Endothelial cell of umbilical vein (primary cell): ENCODE results near the gene ALDH4A1. TPM values are rescaled to one million over a fixed set of nuclear protein-coding genes. Genes with fewer than 3 reads are reported as not detected.

Experiments used
- BruUV-seq: library from RNA; stranded (reverse); fragments of 400-500 nt; replicated peaks from 2 replicates; lab custom pipeline; 2021; lab: Mats Ljungman, UMichigan
- CTCF ChIA-PET: fragments of 300-600, 350-600 bp; sonication (Branson Sonifier 250); formaldehyde crosslinking; loops from one replicate; lab custom pipeline; 2021; ENCODE audit warnings: antibody characterized with exemption, inconsistent platforms; lab: Charles Lee
- POLR2A ChIA-PET: fragments of 300-600, 350-600 bp; sonication (Branson Sonifier 250); formaldehyde crosslinking; loops from one replicate; lab custom pipeline; 2021; ENCODE audit warnings: antibody characterized with exemption, inconsistent platforms; lab: Charles Lee
- DNase-seq: peaks from one replicate; pipeline ENCODE4 v3.0.0-alpha.2; 2011; ENCODE audit warnings: low read depth, low spot score
- FAIRE-seq: peaks from 2 replicates; lab custom pipeline; 2011; peaks lifted over from hg19 to GRCh38; lab: Jason Lieb, UNC
- H2AFZ ChIP-seq: 2 replicates; pipeline ENCODE4 v1.6.0; 2012; ENCODE audit warnings: low read depth, low read length, control low read depth, inconsistent platforms
- H3K27ac ChIP-seq: 2 replicates; pipeline ENCODE4 v1.5.1; 2011; ENCODE audit warnings: low read depth, mild to moderate bottlenecking, control low read depth, low read length, moderate library complexity; ENCODE audit not compliant: insufficient read depth
- H3K27me3 ChIP-seq, 2 experiments: 2 replicates each; pipeline versions ENCODE4 v1.6.0 to v1.6.1; 2011; ENCODE audit warnings: low read length in 2 of 2, mixed read lengths in 1 of 2; ENCODE audit not compliant: control insufficient read depth in 2 of 2, insufficient read depth in 2 of 2
- H3K36me3 ChIP-seq, 2 experiments: 2 replicates in 1 of 2; 3 replicates in 1 of 2; pipeline ENCODE4 v1.5.1; 2011; ENCODE audit warnings: low read length in 2 of 2, mild to moderate bottlenecking in 1 of 2, moderate library complexity in 1 of 2; ENCODE audit not compliant: control insufficient read depth in 2 of 2, insufficient read depth in 2 of 2; ENCODE audit errors: extremely low read depth in 1 of 2
- H3K4me1 ChIP-seq: 3 replicates; pipeline ENCODE4 v1.5.1; 2011; ENCODE audit warnings: mild to moderate bottlenecking, low read length; ENCODE audit not compliant: control insufficient read depth, insufficient read depth; ENCODE audit errors: extremely low read depth
- H3K4me2 ChIP-seq: 2 replicates; pipeline ENCODE4 v1.6.1; 2011; ENCODE audit warnings: low read length, control low read depth, mixed read lengths; ENCODE audit not compliant: insufficient read depth
- H3K4me3 ChIP-seq, 3 experiments: fragments of 200-600 bp in 1 of 3; sonication (generic), shearing (Covaris generic) in 1 of 3; replicated peaks in 1 of 3; 2 replicates each; pipeline ENCODE4 v1.5.1; 2011 to 2016; ENCODE audit warnings: control low read depth in 3 of 3, low read length in 3 of 3, mild to moderate bottlenecking in 2 of 3, inconsistent platforms in 1 of 3, low read depth in 1 of 3, moderate library complexity in 1 of 3; ENCODE audit not compliant: insufficient read depth in 1 of 3
- H3K79me2 ChIP-seq: 2 replicates; pipeline ENCODE4 v1.6.0; 2012; ENCODE audit warnings: low read length, inconsistent platforms; ENCODE audit not compliant: control insufficient read depth, insufficient read depth
- H3K9ac ChIP-seq: replicated peaks from 2 replicates; pipeline ENCODE3; 2011; ENCODE audit warnings: low read length, control low read depth; ENCODE audit not compliant: insufficient read depth; ENCODE audit errors: extremely low read depth
- H3K9me1 ChIP-seq: replicated peaks from 3 replicates; pipeline ENCODE4 v1.6.0; 2011; ENCODE audit warnings: mild to moderate bottlenecking, low read length; ENCODE audit not compliant: control insufficient read depth, insufficient read depth; ENCODE audit errors: extremely low read depth
- H3K9me3 ChIP-seq: replicated peaks from 2 replicates; pipeline ENCODE4 v1.5.1; 2012; ENCODE audit warnings: low read length, inconsistent platforms; ENCODE audit not compliant: control insufficient read depth, insufficient read depth
- H4K20me1 ChIP-seq: replicated peaks from 2 replicates; pipeline ENCODE3; 2011; ENCODE audit warnings: mild to moderate bottlenecking, low read length; ENCODE audit not compliant: control insufficient read depth, insufficient read depth; ENCODE audit errors: extremely low read depth
- CTCF ChIP-seq, 2 donors: IDR thresholded peaks; 1 replicate in 1 of 2; 2 replicates in 1 of 2; pipeline ENCODE4 v1.5.1; 2011; ENCODE audit warnings: low read length in 2 of 2, mild to moderate bottlenecking in 2 of 2, moderate library complexity in 2 of 2, control low read depth in 1 of 2, inconsistent platforms in 1 of 2, low read depth in 1 of 2; ENCODE audit not compliant: insufficient read depth in 1 of 2; ENCODE audit errors: extremely low read depth in 1 of 2
- EZH2 ChIP-seq: IDR thresholded peaks from 2 replicates; pipeline ENCODE4 v1.6.1; 2012; ENCODE audit warnings: borderline replicate concordance, low read depth, mild to moderate bottlenecking, moderate library complexity, low read length, inconsistent platforms; ENCODE audit not compliant: severe bottlenecking
- FOS ChIP-seq: IDR thresholded peaks from 2 replicates; pipeline ENCODE4 v1.6.1; 2011; ENCODE audit warnings: mild to moderate bottlenecking, low read length, moderate library complexity, borderline replicate concordance; ENCODE audit not compliant: insufficient read depth
- GATA2 ChIP-seq: IDR thresholded peaks from 2 replicates; pipeline ENCODE4 v1.7.0; 2011; ENCODE audit warnings: low read depth, mild to moderate bottlenecking, moderate library complexity, mixed read lengths, low read length; ENCODE audit not compliant: insufficient read length, insufficient read depth
- JUN ChIP-seq: IDR thresholded peaks from 2 replicates; pipeline ENCODE4 v1.6.1; 2011; ENCODE audit warnings: borderline replicate concordance, low read depth; ENCODE audit not compliant: insufficient read length, insufficient read depth
- MAX ChIP-seq: IDR thresholded peaks from 2 replicates; pipeline ENCODE4 v1.6.1; 2011; ENCODE audit not compliant: insufficient read depth, insufficient read length
- MYC ChIP-seq: IDR thresholded peaks from one replicate; pipeline ENCODE4 v1.6.1; 2011; ENCODE audit warnings: mild to moderate bottlenecking, low read depth, low read length
- POLR2A ChIP-seq: IDR thresholded peaks from 2 replicates; pipeline ENCODE4 v1.6.1; 2012; ENCODE audit warnings: low read depth, mild to moderate bottlenecking, control low read depth, low read length
- POLR2AphosphoS5 ChIP-seq: IDR thresholded peaks from 2 replicates; pipeline ENCODE4 v1.6.1; 2012; ENCODE audit warnings: low read depth, mild to moderate bottlenecking, control low read depth, low read length, moderate library complexity; ENCODE audit not compliant: insufficient read depth
- dilution Hi-C: fragments of 300-500 bp; cut with MboI; formaldehyde crosslinking; loops from one replicate; pipeline ENCODE4 v1.15.0; 2019; ENCODE audit warnings: low sequenced_read_pairs; ENCODE audit not compliant: extremely low pct_ligation_motif_present
- intact Hi-C: fragments of 100-400 bp; cut with micrococcal nuclease; formaldehyde crosslinking; loops from one replicate; pipeline ENCODE4 v1.10.0; 2022
- polyA plus RNA-seq, 4 experiments: library from polyadenylated mRNA; depleted of rRNA in 3 of 4; stranded (reverse) in 3 of 4; unstranded in 1 of 4; fragments of >200 nt; gene quantifications; 2 replicates each; pipeline versions ENCODE4 v1.2.1 to v1.2.3, GENCODE V29; 2011 to 2012; ENCODE audit warnings: missing spikeins in 1 of 4
- total RNA-seq: library from RNA; stranded (reverse); gene quantifications from 2 replicates; pipeline ENCODE4 v1.2.3, GENCODE V29; 2021

The ALDH4A1 gene
- total and polyA plus RNA-seq, 2 donors (not counting 3 experiments of a cell fraction or from before 2014, with no cell fraction given), result 17.4 to 18.5 TPM

- CTCF ChIA-PET, result interaction anchor here (1.3 to 4.6 kb wide), 3 partner anchors 12 to 53 kb away, joined by 6 to 22 read pairs (median 20); no protein-coding TSS in a partner anchor
Observed at GRCh38 chr1:18919956-18920355, 17.6 kb upstream of the ALDH4A1 start.

GRCh38 chr1:18919197-18919905, 17.0 kb upstream of the ALDH4A1 start:
- intact Hi-C loops, result no loop called here
- no peak for FAIRE-seq
- ChIA-PET POLR2A (no interaction called here), CTCF (interaction anchor here (4.6 kb wide), 1 partner anchor 53 kb away, joined by 22 read pairs; no protein-coding TSS in a partner anchor)
- TF ChIP-seq CTCF (IDR thresholded peaks at IDR 0.05; ENCODE audit: extremely low read depth in 1 of 2, insufficient read depth in 1 of 2, low read depth in 1 of 2, low read length in 2 of 2) (no peak), FOS (no peak), JUN (no peak), POLR2AphosphoS5 (no peak), MYC (no peak), EZH2 (no peak), MAX (no peak), POLR2A (no peak), GATA2 (no peak)
- BruUV-seq, result no TSS peak
- H3K27ac ChIP-seq, result no peak overlapping the region
- DNase-seq, result no peak
- peaks cover 2 to 9% of the 10 kb centered on the region in 2 experiments for H3K36me3 ChIP-seq
- H3K9me3 ChIP-seq, result no peaks in the 10 kb centered on the region
- H4K20me1 ChIP-seq, result no peaks in the 10 kb centered on the region
- H3K27me3 ChIP-seq, result no peaks in the 10 kb centered on the region
- no peak overlapping the region for H3K4me2 ChIP-seq
- dilution Hi-C loops, result no loop called here
- no peak overlapping the region for H2AFZ ChIP-seq
- no peak overlapping the region for H3K4me3 ChIP-seq
- H3K9me1 ChIP-seq, result no peaks in the 10 kb centered on the region
- H3K4me1 ChIP-seq, result peaks cover 27% of the 10 kb centered on the region
- no peak overlapping the region for H3K9ac ChIP-seq
- H3K79me2 ChIP-seq, result peaks cover 28% of the 10 kb centered on the region

More at GRCh38 chr1:18919956-18920355, 17.6 kb upstream of the ALDH4A1 start:
- no peak overlapping the region for H2AFZ ChIP-seq
- H3K27ac ChIP-seq, result no peak overlapping the region
- no peaks in the 10 kb centered on the region for H3K9me1 ChIP-seq
- intact Hi-C loops (no loop called here), dilution Hi-C loops (no loop called here)
- peaks cover 2 to 9% of the 10 kb centered on the region in 2 experiments for H3K36me3 ChIP-seq
- no peaks in the 10 kb centered on the region for H3K9me3 ChIP-seq
- H3K4me2 ChIP-seq, result no peak overlapping the region
- FAIRE-seq (no peak), DNase-seq (no peak)
- peaks cover 33% of the 10 kb centered on the region for H3K4me1 ChIP-seq
- H4K20me1 ChIP-seq, result no peaks in the 10 kb centered on the region
- no peak overlapping the region for H3K4me3 ChIP-seq
- BruUV-seq, result no TSS peak
- no peak overlapping the region for H3K9ac ChIP-seq
- no peaks in the 10 kb centered on the region for H3K27me3 ChIP-seq
- POLR2A ChIA-PET, result no interaction called here
- TF ChIP-seq MYC (no peak), JUN (no peak), GATA2 (no peak), EZH2 (no peak)
- H3K79me2 ChIP-seq, result peaks cover 34% of the 10 kb centered on the region
